ENCODE data around the gene CHMP5. TPM values are rescaled to one million over a fixed set of nuclear protein-coding genes. Genes with fewer than 3 reads are reported as not detected.

Gene CHMP5
- total and polyA plus RNA-seq, 2 donors (not counting 1 experiment from before 2014, with no cell fraction given) = 108 to 124 TPM

- no peak overlapping the region for H3K27ac ChIP-seq (ENCODE audit: insufficient read depth, low read length)
- no peak overlapping the region for H3K4me2 ChIP-seq (ENCODE audit: extremely low read depth, insufficient read depth, low read length)
- H4K20me1 ChIP-seq (ENCODE audit: control insufficient read depth, extremely low read depth, insufficient read depth, low read length) = no peaks in the 10 kb centered on the region
- H3K36me3 ChIP-seq (ENCODE audit: control insufficient read depth, insufficient read depth, low read length) = no peaks in the 10 kb centered on the region
- no peak overlapping the region for H2AFZ ChIP-seq (ENCODE audit: low read length)
- no peak overlapping the region for H3K9ac ChIP-seq (ENCODE audit: insufficient read depth, low read length)
- TF ChIP-seq CTCF (conservative IDR thresholded peaks at IDR 0.05 in 1 of 2, IDR thresholded peaks at IDR 0.05 in 1 of 2; ENCODE audit: low read depth in 1 of 2, low read length in 2 of 2) (no peak), EZH2 (IDR thresholded peaks at IDR 0.05; ENCODE audit: low read length, missing control alignments) (no peak)
- no peaks in the 10 kb centered on the region for H3K79me2 ChIP-seq (ENCODE audit: control insufficient read depth, insufficient read depth, low read length)
- H3K4me1 ChIP-seq (ENCODE audit: control insufficient read depth, extremely low read depth, insufficient read depth, low read length) = peaks cover 9% of the 10 kb centered on the region
- no peak overlapping the region for H3K4me3 ChIP-seq (replicated peaks in 1 of 4; ENCODE audit: control extremely low read depth in 1 of 4, insufficient read depth in 1 of 4, low read depth in 3 of 4, low read length in 4 of 4)
- DNase-seq (ENCODE audit: low read depth in 2 of 2) = no peak
- peaks cover 3% of the 10 kb centered on the region for H3K27me3 ChIP-seq (ENCODE audit: control insufficient read depth, insufficient read depth, low read length)
- no peaks in the 10 kb centered on the region for H3K9me3 ChIP-seq (ENCODE audit: control insufficient read depth, insufficient read depth, low read depth, low read length)
Measured at GRCh38 chr9:33229359-33230114, 35.3 kb upstream of the CHMP5 start.

GRCh38 chr9:33230756-33231622 lies 33.9 kb upstream of the CHMP5 start:
- no peaks in the 10 kb centered on the region for H3K36me3 ChIP-seq (ENCODE audit: control insufficient read depth, insufficient read depth, low read length)
- H2AFZ ChIP-seq (ENCODE audit: low read length) = no peak overlapping the region
- no peaks in the 10 kb centered on the region for H4K20me1 ChIP-seq (ENCODE audit: control insufficient read depth, extremely low read depth, insufficient read depth, low read length)
- H3K9ac ChIP-seq (ENCODE audit: insufficient read depth, low read length) = no peak overlapping the region
- H3K27me3 ChIP-seq (ENCODE audit: control insufficient read depth, insufficient read depth, low read length) = peaks cover 3% of the 10 kb centered on the region
- H3K4me2 ChIP-seq (ENCODE audit: extremely low read depth, insufficient read depth, low read length) = no peak overlapping the region
- no peaks in the 10 kb centered on the region for H3K79me2 ChIP-seq (ENCODE audit: control insufficient read depth, insufficient read depth, low read length)
- no peaks in the 10 kb centered on the region for H3K9me3 ChIP-seq (ENCODE audit: control insufficient read depth, insufficient read depth, low read depth, low read length)
- no peak overlapping the region for H3K27ac ChIP-seq (ENCODE audit: insufficient read depth, low read length)
- H3K4me3 ChIP-seq (replicated peaks in 1 of 4; ENCODE audit: control extremely low read depth in 1 of 4, insufficient read depth in 1 of 4, low read depth in 3 of 4, low read length in 4 of 4) = no peak overlapping the region
- peaks cover 10% of the 10 kb centered on the region for H3K4me1 ChIP-seq (ENCODE audit: control insufficient read depth, extremely low read depth, insufficient read depth, low read length)
- no peak for TF ChIP-seq EZH2 (IDR thresholded peaks at IDR 0.05; ENCODE audit: low read length, missing control alignments)
- no peak for TF ChIP-seq CTCF (conservative IDR thresholded peaks at IDR 0.05 in 1 of 2, IDR thresholded peaks at IDR 0.05 in 1 of 2; ENCODE audit: low read depth in 1 of 2, low read length in 2 of 2)
- peak in 1 of 2 donors; percentile 36 for DNase-seq (ENCODE audit: low read depth in 2 of 2)

- Histone ChIP-seq H2AFZ (ENCODE audit: low read length) (no peak overlapping the region), H3K9ac (ENCODE audit: insufficient read depth, low read length) (no peak overlapping the region), H3K36me3 (ENCODE audit: control insufficient read depth, insufficient read depth, low read length) (no peaks in the 10 kb centered on the region), H3K4me3 (replicated peaks in 1 of 4; ENCODE audit: control extremely low read depth in 1 of 4, insufficient read depth in 1 of 4, low read depth in 3 of 4, low read length in 4 of 4) (no peak overlapping the region), H3K9me3 (ENCODE audit: control insufficient read depth, insufficient read depth, low read depth, low read length) (no peaks in the 10 kb centered on the region), H3K27me3 (ENCODE audit: control insufficient read depth, insufficient read depth, low read length) (peaks cover 3% of the 10 kb centered on the region), H3K4me2 (ENCODE audit: extremely low read depth, insufficient read depth, low read length) (no peak overlapping the region), H4K20me1 (ENCODE audit: control insufficient read depth, extremely low read depth, insufficient read depth, low read length) (no peaks in the 10 kb centered on the region), H3K79me2 (ENCODE audit: control insufficient read depth, insufficient read depth, low read length) (no peaks in the 10 kb centered on the region), H3K4me1 (ENCODE audit: control insufficient read depth, extremely low read depth, insufficient read depth, low read length) (peaks cover 10% of the 10 kb centered on the region), H3K27ac (ENCODE audit: insufficient read depth, low read length) (no peak overlapping the region)
- TF ChIP-seq EZH2 (IDR thresholded peaks at IDR 0.05; ENCODE audit: low read length, missing control alignments) (no peak), CTCF (conservative IDR thresholded peaks at IDR 0.05 in 1 of 2, IDR thresholded peaks at IDR 0.05 in 1 of 2; ENCODE audit: low read depth in 1 of 2, low read length in 2 of 2) (no peak)
- no peak for DNase-seq (ENCODE audit: low read depth in 2 of 2)
Measured at GRCh38 chr9:33231623-33231942, 33.3 kb upstream of the CHMP5 start.
